Hepatocyte (in vitro differentiated cells): ENCODE data around the gene SLFN12L. TPM values are rescaled to one million over a fixed set of nuclear protein-coding genes. Genes with fewer than 3 reads are reported as not detected.
"Not testable (repeated sequence)": the region's sequence is repeated elsewhere in the genome, so short reads cannot be mapped to it uniquely, and the experiment has no call there.

Source experiments
- DNase-seq: peaks from one replicate; pipeline ENCODE4 v3.0.0-alpha.2; 2016; ENCODE audit warnings: low spot score
- H2AFZ ChIP-seq: fragments of 200-600 bp; sonication (generic); 2 replicates; pipeline ENCODE4 v1.6.0; 2016; ENCODE audit warnings: antibody characterized with exemption, mild to moderate bottlenecking
- H3K27ac ChIP-seq: fragments of 200-600 bp; sonication (generic); 2 replicates; pipeline ENCODE4 v1.5.1; 2016; ENCODE audit warnings: mild to moderate bottlenecking
- H3K27me3 ChIP-seq: fragments of 200-600 bp; sonication (generic); 2 replicates; pipeline ENCODE4 v1.6.1; 2016
- H3K36me3 ChIP-seq: fragments of 200-600 bp; sonication (generic); replicated peaks from 2 replicates; pipeline ENCODE4 v1.5.1; 2016; ENCODE audit warnings: low read depth; ENCODE audit not compliant: insufficient read depth
- H3K4me1 ChIP-seq: fragments of 200-600 bp; sonication (generic); 2 replicates; pipeline ENCODE4 v1.5.1; 2016; ENCODE audit warnings: mild to moderate bottlenecking, moderate library complexity; ENCODE audit not compliant: insufficient read depth
- H3K4me2 ChIP-seq: fragments of 200-600 bp; sonication (generic); 2 replicates; pipeline ENCODE4 v1.6.0; 2016
- H3K4me3 ChIP-seq: fragments of 200-600 bp; sonication (generic); 2 replicates; pipeline ENCODE4 v1.5.1; 2016; ENCODE audit warnings: mild to moderate bottlenecking
- H3K79me2 ChIP-seq: fragments of 200-600 bp; sonication (generic); 2 replicates; pipeline ENCODE4 v1.6.0; 2017; ENCODE audit warnings: mild to moderate bottlenecking
- H3K9me2 ChIP-seq: fragments of 200-600 bp; sonication (generic); replicated peaks from 2 replicates; pipeline ENCODE4 v1.6.0; 2017; ENCODE audit warnings: mild to moderate bottlenecking; ENCODE audit not compliant: insufficient read depth
- H3K9me3 ChIP-seq: fragments of 200-600 bp; sonication (generic); 2 replicates; pipeline ENCODE4 v1.5.1; 2016; ENCODE audit warnings: low read depth, mild to moderate bottlenecking
- H4K20me1 ChIP-seq: fragments of 200-600 bp; sonication (generic); 2 replicates; pipeline ENCODE4 v1.6.0; 2016; ENCODE audit warnings: mild to moderate bottlenecking; ENCODE audit not compliant: insufficient read depth, poor library complexity, severe bottlenecking
- CTCF ChIP-seq: fragments of 200-600 bp; sonication (generic); IDR thresholded peaks from 2 replicates; pipeline ENCODE4 v1.5.1; 2016; ENCODE audit warnings: antibody characterized with exemption, mild to moderate bottlenecking; ENCODE audit not compliant: poor library complexity
- EZH2 ChIP-seq: fragments of 200-600 bp; sonication (generic); IDR thresholded peaks from 2 replicates; pipeline ENCODE4 v1.6.1; 2016; ENCODE audit warnings: antibody characterized with exemption, mild to moderate bottlenecking, borderline replicate concordance
- EZH2phosphoT487 ChIP-seq: fragments of 200-600 bp; sonication (generic); IDR thresholded peaks from one replicate; pipeline ENCODE4 v1.6.1; 2018; ENCODE audit warnings: antibody characterized with exemption, mild to moderate bottlenecking, low read depth, moderate library complexity; ENCODE audit not compliant: unreplicated experiment, severe bottlenecking
- WGBS: methylation state at CpG from one replicate; pipeline ENCODE4 v1.1.6; 2016; ENCODE audit warnings: low lambda C conversion rate; ENCODE audit errors: missing lambda C conversion rate; 5-methylcytosine and 5-hydroxymethylcytosine counted together
- polyA plus RNA-seq: library from polyadenylated mRNA; unstranded; fragments of >200 nt; fragmentation: Nextera tagmentation; extraction: Ambion mirVana; gene quantifications from 2 replicates; pipeline ENCODE4 v1.2.1, GENCODE V29; 2016
- total RNA-seq: library from RNA; depleted of rRNA; stranded (reverse); fragments of >200 nt; gene quantifications from 2 replicates; pipeline ENCODE4 v1.2.3, GENCODE V29; 2014

SLFN12L gene
- total and polyA plus RNA-seq, 2 experiments from 2014 or later = 0.03 TPM; not detected in 1

- Histone ChIP-seq H3K4me1 (no peaks in the 10 kb centered on the region), H3K27me3 (peaks cover 5% of the 10 kb centered on the region), H3K9me3 (no peaks in the 10 kb centered on the region), H2AFZ (no peak overlapping the region), H3K79me2 (no peaks in the 10 kb centered on the region), H3K9me2 (no peaks in the 10 kb centered on the region), H3K4me2 (no peak overlapping the region), H4K20me1 (no peaks in the 10 kb centered on the region), H3K36me3 (no peaks in the 10 kb centered on the region), H3K27ac (no peak overlapping the region), H3K4me3 (no peak overlapping the region)
- DNase-seq = no peak
- TF ChIP-seq EZH2phosphoT487 (no peak), EZH2 (no peak), CTCF (no peak)
- WGBS = 71% methylated on average over 1 of the region's 1 CpG
These were observed 6.3 kb downstream of the SLFN12L start for GRCh38 chr17:35531160-35531559.

- H4K20me1 ChIP-seq = no peaks in the 10 kb centered on the region
These were observed 7.6 kb downstream of the SLFN12L start for GRCh38 chr17:35529866-35530265.

GRCh38 chr17:35529326-35529725 lies 8.2 kb downstream of the SLFN12L start:
- not testable (repeated sequence) for H3K36me3 ChIP-seq, H3K9me2 ChIP-seq, H3K4me1 ChIP-seq, H2AFZ ChIP-seq, H3K27me3 ChIP-seq, H3K79me2 ChIP-seq, H4K20me1 ChIP-seq, H3K9me3 ChIP-seq, H3K27ac ChIP-seq, H3K4me2 ChIP-seq, DNase-seq, H3K4me3 ChIP-seq
- WGBS = 100% methylated on average over 1 of the region's 1 CpG

More at GRCh38 chr17:35529866-35530265, 7.6 kb downstream of the SLFN12L start:
- 88% methylated on average over 6 of the region's 8 CpGs for WGBS
- Histone ChIP-seq H3K4me1 (no peaks in the 10 kb centered on the region), H3K9me3 (no peaks in the 10 kb centered on the region), H3K36me3 (no peaks in the 10 kb centered on the region), H3K4me2 (no peak overlapping the region), H2AFZ (no peak overlapping the region), H3K9me2 (no peaks in the 10 kb centered on the region), H3K4me3 (no peak overlapping the region), H3K27ac (no peak overlapping the region), H3K27me3 (peaks cover 7% of the 10 kb centered on the region), H3K79me2 (no peaks in the 10 kb centered on the region)
- no peak for DNase-seq
- TF ChIP-seq EZH2 = no peak
- TF ChIP-seq CTCF = no peak
- no peak for TF ChIP-seq EZH2phosphoT487

GRCh38 chr17:35523296-35523695 lies 14.2 kb downstream of the SLFN12L start:
- H3K4me2 ChIP-seq = no peak overlapping the region
- H4K20me1 ChIP-seq = no peaks in the 10 kb centered on the region
- no peak for TF ChIP-seq EZH2phosphoT487
- no peak for TF ChIP-seq EZH2
- TF ChIP-seq CTCF = no peak
- no peaks in the 10 kb centered on the region for H3K4me1 ChIP-seq
- no peak overlapping the region for H2AFZ ChIP-seq
- H3K79me2 ChIP-seq = no peaks in the 10 kb centered on the region
- H3K27me3 ChIP-seq = peaks cover 34% of the 10 kb centered on the region
- DNase-seq = no peak
- no peak overlapping the region for H3K27ac ChIP-seq
- 67% methylated on average over 4 of the region's 4 CpGs for WGBS
- no peaks in the 10 kb centered on the region for H3K9me2 ChIP-seq
- no peaks in the 10 kb centered on the region for H3K36me3 ChIP-seq
- no peaks in the 10 kb centered on the region for H3K9me3 ChIP-seq
- H3K4me3 ChIP-seq = no peak overlapping the region

- not testable (repeated sequence) for H3K27ac ChIP-seq, H3K4me1 ChIP-seq, H3K79me2 ChIP-seq, H3K9me3 ChIP-seq, H4K20me1 ChIP-seq, H2AFZ ChIP-seq, H3K4me2 ChIP-seq, H3K4me3 ChIP-seq, H3K36me3 ChIP-seq, DNase-seq, H3K9me2 ChIP-seq
- peaks cover 34% of the 10 kb centered on the region for H3K27me3 ChIP-seq
- 91% methylated on average over 5 of the region's 5 CpGs for WGBS
These were observed 15.7 kb downstream of the SLFN12L start for GRCh38 chr17:35521654-35522256.
